Kidney capillary endothelial cell (primary cell): Measurements from ENCODE around the gene EMC8.
"Not testable (repeated sequence)": the region's sequence is repeated elsewhere in the genome, so short reads cannot be mapped to it uniquely, and the experiment has no call there.

Source experiments
- DNase-seq: peaks from one replicate; pipeline ENCODE4 v3.0.0-alpha.2; 2018; ENCODE audit warnings: low spot score

The EMC8 gene

GRCh38 chr16:85812811-85813700, 13.7 kb upstream of the EMC8 start:
- no peak for DNase-seq

- DNase-seq: no peak
Observed at GRCh38 chr16:85812031-85812807, 12.9 kb upstream of the EMC8 start.

GRCh38 chr16:85810742-85811115, 11.4 kb upstream of the EMC8 start:
- DNase-seq: no peak

GRCh38 chr16:85810097-85810741, 10.9 kb upstream of the EMC8 start:
- no peak for DNase-seq

GRCh38 chr16:85809645-85810044, 10.3 kb upstream of the EMC8 start:
- DNase-seq: no peak

- DNase-seq: no peak
Observed at GRCh38 chr16:85808926-85809325, 9.6 kb upstream of the EMC8 start.

GRCh38 chr16:85808104-85808503, 8.8 kb upstream of the EMC8 start:
- not testable (repeated sequence) for DNase-seq

- DNase-seq: not testable (repeated sequence)
Observed at GRCh38 chr16:85807340-85807739, 8.0 kb upstream of the EMC8 start.

- DNase-seq: no peak
Observed at GRCh38 chr16:85806539-85806938, 7.2 kb upstream of the EMC8 start.

GRCh38 chr16:85805442-85806045, 6.2 kb upstream of the EMC8 start:
- no peak for DNase-seq

GRCh38 chr16:85803570-85803969, 4.2 kb upstream of the EMC8 start:
- DNase-seq: no peak

- DNase-seq: peak; percentile 26
Observed at GRCh38 chr16:85800321-85800669, 951 bp upstream of the EMC8 start.

GRCh38 chr16:85798901-85799496, 345 bp downstream of the EMC8 start:
- DNase-seq: peak; percentile 21

- DNase-seq: no peak
Observed at GRCh38 chr16:85798283-85798776, 1.0 kb downstream of the EMC8 start.

- DNase-seq: no peak
Observed at GRCh38 chr16:85796599-85796998, 2.7 kb downstream of the EMC8 start.

GRCh38 chr16:85796152-85796551, 3.2 kb downstream of the EMC8 start:
- no peak for DNase-seq

GRCh38 chr16:85794696-85795095, 4.6 kb downstream of the EMC8 start:
- no peak for DNase-seq

GRCh38 chr16:85793662-85794298, 5.6 kb downstream of the EMC8 start:
- no peak for DNase-seq

- no peak for DNase-seq
Observed at GRCh38 chr16:85789773-85790172, 9.6 kb downstream of the EMC8 start.

GRCh38 chr16:85788819-85789218, 10.5 kb downstream of the EMC8 start:
- no peak for DNase-seq

- DNase-seq: no peak
Observed at GRCh38 chr16:85785927-85786326, 13.4 kb downstream of the EMC8 start.
